Motor neuron (in vitro differentiated cells): ENCODE data around the gene IL1R2. TPM values are rescaled to one million over a fixed set of nuclear protein-coding genes. Genes with fewer than 3 reads are reported as not detected.
A peak's percentile ranks its signal among the peaks of the same experiment; 100 is the strongest.

Source experiments
- ATAC-seq, 8 experiments: fragments of 200-7000 bp; cut with Tn5 transposase; replicated peaks in 6 of 8; 2 replicates each; pipeline ENCODE4 v1.8.0; 2021; ENCODE audit warnings: mild to moderate bottlenecking in 8 of 8, moderate library complexity in 8 of 8
- H3K27ac ChIP-seq, 2 donors: fragments of 250-450 bp; sonication (Bioruptor Pico); 2 replicates each; pipeline ENCODE4 v1.9.0; 2021; ENCODE audit warnings: antibody characterized with exemption in 2 of 2, mild to moderate bottlenecking in 2 of 2, moderate library complexity in 1 of 2
- H3K4me1 ChIP-seq, 2 donors: fragments of 250-450 bp; sonication (Bioruptor Pico); replicated peaks in 1 of 2; 2 replicates each; pipeline ENCODE4 v1.6.1; 2021; ENCODE audit warnings: antibody characterized with exemption in 2 of 2, mild to moderate bottlenecking in 2 of 2, moderate library complexity in 1 of 2
- H3K4me3 ChIP-seq, 5 donors: fragments of 250-450 bp; sonication (Bioruptor Pico); 2 replicates each; pipeline ENCODE4 v1.9.0; 2021; ENCODE audit warnings: antibody characterized with exemption in 5 of 5, mild to moderate bottlenecking in 5 of 5, moderate library complexity in 4 of 5
- WGBS, 10 experiments: fragments of 450-650 bp; shearing (Covaris generic); methylation state at CpG; one replicate each; pipeline ENCODE4 v1.0.0; 2022; 5-methylcytosine and 5-hydroxymethylcytosine counted together
- in situ Hi-C, 9 experiments: fragments of 400-800 bp; cut with MboI; loops; one replicate each; pipeline ENCODE4 v1.15.0; 2021; ENCODE audit warnings: low sequenced_read_pairs in 9 of 9, low pct_unique_long_range_greater_than_20kb in 2 of 9; ENCODE audit not compliant: unreplicated experiment in 9 of 9
- total RNA-seq, 8 experiments: library from RNA; unstranded; fragments of 300-600 nt; gene quantifications; 2 replicates each; pipeline versions ENCODE4 v1.2.3 to v1.2.4, GENCODE V29; 2022

Gene IL1R2
- total RNA-seq, 8 experiments from 2014 or later, result 0.23 to 0.58 (median 0.49) TPM; not detected in 4

DNA sequence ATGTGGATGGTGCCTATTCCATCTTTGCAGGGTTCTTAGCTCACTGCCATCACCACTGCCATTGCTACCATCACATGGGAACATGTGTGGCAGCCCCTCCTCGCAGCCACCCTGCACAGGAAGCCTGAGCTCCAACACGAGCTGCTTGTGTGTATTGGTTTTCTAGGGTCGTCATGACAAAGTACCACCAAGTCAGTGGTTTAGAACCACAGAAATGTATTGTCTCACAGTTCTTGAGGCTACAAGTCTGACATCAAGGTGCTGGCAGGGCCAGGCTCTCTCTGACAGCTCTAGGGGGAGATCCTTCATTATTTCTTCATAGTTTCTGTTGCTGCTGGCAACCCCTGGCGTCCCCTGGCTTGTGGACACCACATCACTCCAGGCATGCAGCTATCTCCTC is 10.3 kb upstream of the IL1R2 start:
- H3K4me3 ChIP-seq, result no peak overlapping the region
- WGBS, 10 experiments, result 76 to 100% (median 82%) methylated on average over 1 to 4 of the region's 4 CpGs; no CpG with 5 or more reads in 6 of the 10 experiments
- in situ Hi-C loops, result loop anchor here in 2 of 9 experiments (10.0 to 25.0 kb wide), 2 partner anchors 97 to 569 kb away; no protein-coding TSS in a partner anchor

DNA sequence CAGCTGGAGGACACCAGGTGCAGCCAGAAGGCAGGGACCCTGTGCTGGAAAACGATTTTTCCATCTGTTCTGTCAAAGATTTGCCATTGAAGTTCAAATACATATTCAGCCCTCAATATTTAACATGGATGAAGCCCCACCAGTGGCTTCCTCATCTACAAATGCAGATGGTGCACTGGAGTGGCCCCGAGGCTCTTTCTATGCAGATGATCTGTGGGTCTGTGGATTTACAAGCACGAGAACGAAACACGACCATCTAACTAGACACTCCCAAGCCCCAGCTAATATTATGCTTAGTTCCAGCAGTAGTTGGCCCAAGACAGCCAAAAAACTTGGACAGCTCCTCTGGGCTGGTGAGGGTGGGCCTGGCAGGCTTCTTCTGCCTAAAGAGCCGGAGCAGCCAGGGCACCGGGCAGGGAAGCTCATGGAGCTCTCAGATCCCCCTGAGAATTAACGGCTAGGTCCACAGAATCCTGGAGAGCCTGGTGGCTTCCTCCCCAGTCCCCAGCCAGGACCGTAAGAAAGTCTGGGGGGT is 9.2 kb upstream of the IL1R2 start:
- in situ Hi-C loops, result loop anchor here in 2 of 9 experiments (10.0 to 25.0 kb wide), 2 partner anchors 98 to 570 kb away; no protein-coding TSS in a partner anchor
- ATAC-seq, result peak in 3 of 8 experiments; percentile 73 to 88 (median 76)
- 0 to 50% (median 41%) methylated on average over 1 to 2 of the region's 9 CpGs; no CpG with 5 or more reads in 7 of the 10 experiments for WGBS, 10 experiments
- Histone ChIP-seq H3K4me1 (peaks cover 4 to 8% of the 10 kb centered on the region in 2 donors), H3K27ac (no peak overlapping the region), H3K4me3 (no peak overlapping the region)

More for the DNA sequence above, 10.3 kb upstream of the IL1R2 start:
- ATAC-seq, result peak in 1 of 8 experiments; percentile 55
- Histone ChIP-seq H3K27ac (no peak overlapping the region), H3K4me1 (peaks cover 8 to 13% of the 10 kb centered on the region in 2 donors)

DNA sequence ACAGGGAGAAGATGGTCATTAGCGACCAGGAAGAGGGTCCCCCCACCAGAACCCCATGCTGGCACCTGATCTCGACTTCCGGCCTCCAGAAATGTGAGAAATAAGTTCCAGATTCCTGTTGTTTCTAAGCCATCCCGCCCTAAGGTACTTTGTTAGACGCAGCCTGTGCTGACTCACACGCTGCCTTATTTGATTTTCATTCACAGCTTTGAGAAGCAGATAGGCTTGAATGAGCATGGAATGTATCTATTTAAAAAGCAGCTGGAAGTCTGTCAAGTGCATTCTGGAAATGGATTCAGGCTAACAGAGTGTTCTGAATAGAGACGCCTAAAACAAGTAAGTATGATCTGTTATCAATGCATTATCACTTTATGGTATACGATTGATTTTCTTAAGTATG is 8.3 kb upstream of the IL1R2 start:
- Histone ChIP-seq H3K27ac (no peak overlapping the region), H3K4me3 (no peak overlapping the region), H3K4me1 (peaks cover 4 to 8% of the 10 kb centered on the region in 2 donors)
- WGBS, 10 experiments, result 0 to 100% (median 48%) methylated on average over 1 to 8 of the region's 8 CpGs
- ATAC-seq, result peak; percentile 57 to 90 (median 73)
- in situ Hi-C loops, result loop anchor here in 2 of 9 experiments (10.0 to 25.0 kb wide), 2 partner anchors 99 to 571 kb away; no protein-coding TSS in a partner anchor

DNA sequence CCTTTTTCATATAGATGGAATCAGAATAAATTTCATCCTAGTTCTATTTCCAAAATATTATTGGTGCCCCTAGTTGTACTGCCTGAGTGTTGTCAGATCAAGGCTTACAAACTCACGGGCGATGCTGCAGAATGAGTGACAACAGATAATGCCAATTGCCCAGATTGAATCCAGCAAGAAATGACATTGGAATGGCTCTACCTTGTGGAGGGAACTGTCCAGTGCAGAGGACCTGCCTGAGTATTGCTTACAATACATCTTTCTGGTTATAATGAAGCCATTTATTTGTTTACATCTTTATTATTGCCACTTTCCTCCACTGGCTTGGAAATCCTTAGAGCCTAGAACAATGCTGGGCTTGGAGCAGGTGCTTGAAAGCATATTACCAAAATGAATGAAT is 7.8 kb upstream of the IL1R2 start:
- H3K4me3 ChIP-seq, result no peak overlapping the region
- peak; percentile 8 to 59 (median 34) for ATAC-seq
- peaks cover 4 to 8% of the 10 kb centered on the region in 2 donors for H3K4me1 ChIP-seq
- WGBS, 10 experiments, result 29 to 100% (median 89%) methylated on average over 2 of the region's 2 CpGs; no CpG with 5 or more reads in 5 of the 10 experiments
- no peak overlapping the region for H3K27ac ChIP-seq
- in situ Hi-C loops, result loop anchor here in 2 of 9 experiments (10.0 to 25.0 kb wide), 2 partner anchors 99 to 572 kb away; no protein-coding TSS in a partner anchor

DNA sequence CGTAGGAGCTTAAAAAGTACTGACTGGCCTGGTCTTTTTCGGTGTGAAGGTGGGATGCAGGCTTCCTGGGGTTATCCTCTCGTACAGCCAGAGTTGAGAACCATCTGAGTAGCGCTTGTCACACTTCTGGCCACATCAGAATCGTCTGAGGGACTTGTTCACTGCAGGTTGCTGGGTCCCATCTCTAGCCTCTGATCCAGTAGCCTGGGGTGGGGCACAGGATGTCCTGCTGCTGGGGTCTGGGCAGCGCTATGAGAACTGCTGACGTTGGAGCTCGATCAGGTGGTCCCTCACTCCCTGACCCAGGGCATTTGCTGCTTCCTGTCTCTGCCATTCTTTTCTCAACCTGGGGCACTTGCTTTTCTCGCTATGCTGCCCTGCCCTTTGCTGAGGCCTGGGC is 7.1 kb upstream of the IL1R2 start:
- Histone ChIP-seq H3K27ac (no peak overlapping the region), H3K4me1 (peaks cover 4 to 8% of the 10 kb centered on the region in 2 donors), H3K4me3 (no peak overlapping the region)
- WGBS, 10 experiments, result 80 to 100% (median 95%) methylated on average over 1 to 4 of the region's 9 CpGs; no CpG with 5 or more reads in 5 of the 10 experiments
- ATAC-seq, result no peak
- in situ Hi-C loops, result loop anchor here in 2 of 9 experiments (10.0 to 25.0 kb wide), 2 partner anchors 100 to 572 kb away; no protein-coding TSS in a partner anchor

DNA sequence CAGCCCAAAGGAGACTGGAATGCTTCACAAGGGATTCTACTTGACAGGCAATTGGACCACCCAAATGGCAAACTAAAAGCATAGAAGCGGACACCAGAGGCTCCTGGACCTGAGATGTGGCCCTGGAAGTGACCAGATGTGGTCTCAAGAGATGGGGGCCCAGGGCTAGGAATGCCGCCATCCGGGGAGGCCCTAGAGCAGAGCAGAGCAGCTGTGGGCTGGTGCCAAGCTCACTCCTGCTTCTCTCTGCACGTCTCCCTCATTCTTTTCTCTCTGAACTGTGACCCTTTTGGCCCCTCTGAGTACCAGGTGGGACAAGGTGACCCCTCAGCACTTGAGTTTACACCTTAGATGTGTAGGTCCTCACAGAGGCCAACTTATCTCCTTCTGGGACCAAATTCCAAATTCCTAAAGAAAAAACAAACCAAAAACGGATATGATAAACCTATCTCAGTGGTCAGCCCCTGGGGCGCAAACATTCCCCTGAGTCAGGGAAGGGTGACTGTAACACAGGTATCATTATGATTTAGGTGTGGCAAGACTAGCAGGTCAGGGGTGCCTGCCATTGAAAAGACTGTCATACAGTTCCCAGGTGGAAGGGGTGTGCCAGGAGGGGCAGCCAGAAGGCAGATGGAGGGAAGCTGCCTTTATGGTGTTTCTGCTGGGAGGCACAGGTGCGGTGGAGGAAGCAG is 6.5 kb upstream of the IL1R2 start:
- Histone ChIP-seq H3K4me3 (no peak overlapping the region), H3K27ac (no peak overlapping the region), H3K4me1 (peaks cover 4 to 8% of the 10 kb centered on the region in 2 donors)
- WGBS, 10 experiments, result 70 to 100% (median 98%) methylated on average over 1 to 4 of the region's 7 CpGs; no CpG with 5 or more reads in 2 of the 10 experiments
- ATAC-seq, result no peak
- in situ Hi-C loops, result loop anchor here in 2 of 9 experiments (10.0 to 25.0 kb wide), 2 partner anchors 100 to 573 kb away; no protein-coding TSS in a partner anchor

DNA sequence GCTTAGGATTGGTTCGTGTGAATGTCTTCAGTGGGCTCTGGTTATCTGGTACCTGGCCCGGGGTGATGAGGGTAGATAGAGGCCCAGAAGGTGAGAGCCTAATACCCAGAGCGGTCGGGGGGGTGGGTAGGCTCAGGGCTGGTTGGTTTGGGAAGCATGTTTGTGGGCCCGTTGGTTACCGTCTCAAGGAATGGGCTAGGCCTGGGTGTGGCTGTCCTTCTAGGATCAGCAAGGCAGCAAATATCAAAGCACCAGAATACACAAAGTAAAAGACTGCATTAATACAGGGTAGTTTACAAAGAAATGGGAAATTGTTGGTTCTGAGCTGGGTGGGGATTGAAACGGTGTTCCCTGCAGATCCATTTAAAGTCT is 6.0 kb upstream of the IL1R2 start:
- H3K4me3 ChIP-seq, result no peak overlapping the region
- ATAC-seq, result no peak
- H3K4me1 ChIP-seq, result peaks cover 4 to 8% of the 10 kb centered on the region in 2 donors
- 65 to 100% (median 77%) methylated on average over 1 to 5 of the region's 7 CpGs; no CpG with 5 or more reads in 4 of the 10 experiments for WGBS, 10 experiments
- in situ Hi-C loops, result loop anchor here in 2 of 9 experiments (10.0 to 25.0 kb wide), 2 partner anchors 101 to 573 kb away; no protein-coding TSS in a partner anchor
- H3K27ac ChIP-seq, result no peak overlapping the region

DNA sequence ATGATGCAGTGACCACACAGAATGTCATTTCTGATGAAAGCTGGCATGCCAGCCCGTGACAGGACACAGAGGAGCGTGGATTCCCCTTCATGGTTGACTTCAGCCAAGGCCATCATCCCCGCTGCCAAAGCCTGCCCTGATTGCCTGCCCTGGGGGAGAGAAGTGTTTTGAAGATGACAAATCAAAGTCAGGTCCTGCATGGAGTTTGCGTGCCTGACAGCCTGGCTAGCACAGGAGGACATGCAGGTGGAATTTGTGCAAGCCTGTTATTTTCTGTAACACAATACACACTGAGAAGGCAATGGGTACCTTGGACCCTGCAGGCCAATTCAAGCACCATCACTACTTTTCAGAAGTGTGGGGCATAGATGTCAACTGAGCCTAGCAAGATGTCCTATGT is 5.4 kb upstream of the IL1R2 start:
- Histone ChIP-seq H3K4me3 (no peak overlapping the region), H3K4me1 (peaks cover 4 to 8% of the 10 kb centered on the region in 2 donors), H3K27ac (no peak overlapping the region)
- in situ Hi-C loops, result loop anchor here in 2 of 9 experiments (10.0 to 25.0 kb wide), 2 partner anchors 102 to 574 kb away; no protein-coding TSS in a partner anchor
- WGBS, 10 experiments, result 100% methylated on average over 1 of the region's 4 CpGs; no CpG with 5 or more reads in 8 of the 10 experiments
- ATAC-seq, result no peak

DNA sequence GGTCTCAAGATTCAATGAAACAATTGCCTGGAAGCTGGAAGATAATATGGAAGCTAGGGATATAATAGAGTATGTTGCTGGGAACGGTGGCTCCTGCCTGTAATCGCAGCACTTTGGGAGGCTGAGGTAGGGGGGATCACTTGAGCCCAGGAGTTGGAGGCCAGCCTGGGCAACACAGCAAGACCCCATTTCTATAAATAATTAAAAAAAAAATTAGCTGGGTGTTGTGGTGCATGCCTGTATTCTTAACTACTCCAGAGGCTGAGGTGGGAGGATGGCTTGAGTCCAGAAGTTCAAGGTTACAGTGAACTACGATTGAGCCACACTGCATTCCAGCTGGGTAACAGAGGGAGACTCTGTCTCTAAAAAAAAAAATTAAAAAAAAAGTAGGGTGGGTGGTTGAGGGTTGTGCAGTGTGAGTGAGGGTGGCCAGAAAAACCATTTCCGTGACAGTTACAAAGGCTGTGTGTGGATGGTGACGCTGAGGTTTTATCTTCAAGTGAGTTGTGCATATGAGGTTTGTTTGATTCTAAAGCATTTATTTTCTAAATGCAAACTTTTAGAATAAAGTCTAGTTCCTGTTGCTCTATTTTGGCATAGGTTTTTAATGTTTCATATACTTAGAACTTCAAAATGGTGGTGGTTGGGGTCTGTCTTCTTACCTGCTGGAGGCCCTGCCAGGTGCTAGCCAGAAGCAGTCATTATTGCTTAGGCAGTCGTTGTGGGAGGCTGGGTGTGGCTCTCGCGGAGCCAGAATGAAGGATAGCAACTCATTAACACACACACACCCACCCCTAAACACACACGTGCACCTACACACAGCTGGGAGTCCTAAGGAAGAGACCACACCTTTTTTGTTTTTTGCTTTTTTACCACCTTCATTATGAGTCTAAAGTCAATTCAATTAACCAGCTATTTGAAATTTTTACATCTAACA is 4.7 kb upstream of the IL1R2 start:
- WGBS, 10 experiments, result 36 to 100% (median 83%) methylated on average over 1 to 5 of the region's 9 CpGs; no CpG with 5 or more reads in 1 of the 10 experiments
- peaks cover 4 to 8% of the 10 kb centered on the region in 2 donors for H3K4me1 ChIP-seq
- in situ Hi-C loops, result loop anchor here in 2 of 9 experiments (10.0 to 25.0 kb wide), 2 partner anchors 102 to 575 kb away; no protein-coding TSS in a partner anchor

DNA sequence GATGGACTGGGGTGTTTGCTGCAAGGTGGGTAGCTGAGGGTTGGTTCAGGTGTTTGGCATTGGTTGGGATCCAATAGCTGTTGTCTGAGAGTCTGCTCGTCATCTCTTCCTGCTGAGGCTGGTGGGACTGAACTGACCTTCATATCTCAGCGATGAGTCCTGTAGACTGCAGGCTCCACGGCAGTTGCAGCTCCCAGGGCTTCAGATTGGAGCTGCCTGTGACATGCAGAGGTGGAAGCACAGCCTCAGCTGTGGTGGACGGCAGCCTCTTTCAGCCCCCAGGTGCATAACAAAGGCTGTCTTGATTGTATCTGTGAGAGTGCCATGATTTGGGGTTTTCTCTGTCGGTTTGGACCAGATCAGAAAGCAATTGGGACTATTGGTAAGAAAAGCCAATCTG is 3.9 kb upstream of the IL1R2 start:
- in situ Hi-C loops, result loop anchor here in 2 of 9 experiments (10.0 to 25.0 kb wide), 2 partner anchors 103 to 576 kb away; no protein-coding TSS in a partner anchor
- Histone ChIP-seq H3K27ac (no peak overlapping the region), H3K4me1 (peaks cover 4 to 8% of the 10 kb centered on the region in 2 donors), H3K4me3 (no peak overlapping the region)
- 0 to 100% (median 70%) methylated on average over 1 to 3 of the region's 5 CpGs; no CpG with 5 or more reads in 6 of the 10 experiments for WGBS, 10 experiments
- ATAC-seq, result peak in 1 of 8 experiments; percentile 23

More for the DNA sequence above, 4.7 kb upstream of the IL1R2 start:
- H3K27ac ChIP-seq, result no peak overlapping the region
- H3K4me3 ChIP-seq, result no peak overlapping the region
- peak in 1 of 8 experiments; percentile 10 for ATAC-seq

DNA sequence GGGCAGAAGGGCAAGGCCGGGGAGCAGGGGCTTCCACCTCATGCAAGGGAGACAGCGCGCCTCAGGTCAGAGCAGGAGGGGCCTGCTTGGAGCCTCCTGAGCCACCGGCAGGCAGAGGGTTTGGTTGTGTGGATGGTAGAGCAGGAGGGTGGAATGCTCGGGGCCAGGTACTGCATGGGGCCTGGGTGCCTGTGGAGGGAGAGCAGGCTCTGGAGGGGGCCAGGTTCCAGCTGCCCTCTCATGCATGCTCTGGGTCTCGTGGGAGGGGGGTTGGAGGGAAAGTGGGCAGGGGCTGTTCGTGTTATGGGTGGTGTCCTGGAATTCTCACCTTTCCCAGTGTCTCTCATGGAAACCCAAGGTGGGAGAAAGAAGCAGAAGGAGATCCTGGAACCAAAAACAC is 3.2 kb upstream of the IL1R2 start:
- in situ Hi-C loops, result loop anchor here in 2 of 9 experiments (10.0 to 25.0 kb wide), 2 partner anchors 104 to 576 kb away; no protein-coding TSS in a partner anchor
- WGBS, 10 experiments, result 0 to 20% methylated on average over 1 of the region's 7 CpGs; no CpG with 5 or more reads in 8 of the 10 experiments
- ATAC-seq, result no peak
- H3K4me1 ChIP-seq, result peaks cover 3% of the 10 kb centered on the region in 2 donors
- no peak overlapping the region for H3K4me3 ChIP-seq
- H3K27ac ChIP-seq, result no peak overlapping the region
